ENCODE data around the gene NPPB. TPM values are rescaled to one million over a fixed set of nuclear protein-coding genes. Genes with fewer than 3 reads are reported as not detected.

NPPB gene
- total and polyA plus RNA-seq, 9 of the 15 experiments (the other 6 are each of a cell fraction or from before 2014, with no cell fraction given) = not detected

GRCh38 chr1:11880911-11881748 lies 22.4 kb upstream of the NPPB start (continued):
- TF ChIP-seq, protein P1, sequence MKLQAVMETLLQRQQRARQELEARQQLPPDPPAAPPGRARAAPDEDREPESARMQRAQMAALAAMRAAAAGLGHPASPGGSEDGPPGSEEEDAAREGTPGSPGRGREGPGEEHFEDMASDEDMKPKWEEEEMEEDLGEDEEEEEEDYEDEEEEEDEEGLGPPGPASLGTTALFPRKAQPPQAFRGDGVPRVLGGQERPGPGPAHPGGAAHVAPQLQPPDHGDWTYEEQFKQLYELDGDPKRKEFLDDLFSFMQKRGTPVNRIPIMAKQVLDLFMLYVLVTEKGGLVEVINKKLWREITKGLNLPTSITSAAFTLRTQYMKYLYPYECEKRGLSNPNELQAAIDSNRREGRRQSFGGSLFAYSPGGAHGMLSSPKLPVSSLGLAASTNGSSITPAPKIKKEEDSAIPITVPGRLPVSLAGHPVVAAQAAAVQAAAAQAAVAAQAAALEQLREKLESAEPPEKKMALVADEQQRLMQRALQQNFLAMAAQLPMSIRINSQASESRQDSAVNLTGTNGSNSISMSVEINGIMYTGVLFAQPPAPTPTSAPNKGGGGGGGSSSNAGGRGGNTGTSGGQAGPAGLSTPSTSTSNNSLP (IDR thresholded peaks at IDR 0.05; ENCODE audit: borderline replicate concordance, low read depth, low read length) = no peak
- TF ChIP-seq EZH2 (IDR thresholded peaks at IDR 0.05; ENCODE audit: borderline replicate concordance, low read depth, low read length) = no peak
- peak; percentile 46; the same call in 1 of the 2 replicates for TF ChIP-seq ZNF197 (CRISPR knock-in tag; IDR thresholded peaks at IDR 0.05; ENCODE audit: low read depth)
- peak in 1 of 2 experiments; percentile 36; a peak in 1 of 4 replicates for TF ChIP-seq TEAD1 (CRISPR knock-in tag; IDR thresholded peaks at IDR 0.05)
- no peak for TF ChIP-seq GABPB2 (CRISPR knock-in tag; conservative IDR thresholded peaks at IDR 0.05)
- TF ChIP-seq AFF4 (CRISPR knock-in tag; IDR thresholded peaks at IDR 0.05) = no peak
- TF ChIP-seq, protein P2, sequence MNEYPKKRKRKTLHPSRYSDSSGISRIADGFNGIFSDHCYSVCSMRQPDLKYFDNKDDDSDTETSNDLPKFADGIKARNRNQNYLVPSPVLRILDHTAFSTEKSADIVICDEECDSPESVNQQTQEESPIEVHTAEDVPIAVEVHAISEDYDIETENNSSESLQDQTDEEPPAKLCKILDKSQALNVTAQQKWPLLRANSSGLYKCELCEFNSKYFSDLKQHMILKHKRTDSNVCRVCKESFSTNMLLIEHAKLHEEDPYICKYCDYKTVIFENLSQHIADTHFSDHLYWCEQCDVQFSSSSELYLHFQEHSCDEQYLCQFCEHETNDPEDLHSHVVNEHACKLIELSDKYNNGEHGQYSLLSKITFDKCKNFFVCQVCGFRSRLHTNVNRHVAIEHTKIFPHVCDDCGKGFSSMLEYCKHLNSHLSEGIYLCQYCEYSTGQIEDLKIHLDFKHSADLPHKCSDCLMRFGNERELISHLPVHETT (CRISPR knock-in tag; conservative IDR thresholded peaks at IDR 0.05 in 1 of 2, IDR thresholded peaks at IDR 0.05 in 1 of 2) = peak in 1 of 2 experiments; percentile 88; a peak in 2 of 4 replicates
- TF ChIP-seq JUND (IDR thresholded peaks at IDR 0.05; ENCODE audit: borderline replicate concordance, low read depth, low read length) = 0 out of 2 replicates have a peak, but pooled peaks have one; percentile 21
- peak; percentile 67; the same call in 1 of the 3 replicates for TF ChIP-seq JUND (tag; IDR thresholded peaks at IDR 0.05; ENCODE audit: borderline replicate concordance, low read depth, low read length)
- TF ChIP-seq ZNF395 (CRISPR knock-in tag; IDR thresholded peaks at IDR 0.05) = peak; percentile 87
- no peak for TF ChIP-seq MCM7 (IDR thresholded peaks at IDR 0.05)
- TF ChIP-seq RB1 (IDR thresholded peaks at IDR 0.05; ENCODE audit: low read depth) = no peak
- no peak for TF ChIP-seq KLF16 (IDR thresholded peaks at IDR 0.05)
- no peak for TF ChIP-seq MAFG (tag; conservative IDR thresholded peaks at IDR 0.05)
- TF ChIP-seq MCM5 (IDR thresholded peaks at IDR 0.05; ENCODE audit: low read depth) = no peak
- TF ChIP-seq PHB (CRISPR knock-in tag; IDR thresholded peaks at IDR 0.05) = no peak
- no peak for TF ChIP-seq ZNF3 (CRISPR knock-in tag; IDR thresholded peaks at IDR 0.05)
- TF ChIP-seq ZNF778 (CRISPR knock-in tag; IDR thresholded peaks at IDR 0.05) = no peak
- TF ChIP-seq SMARCB1 (IDR thresholded peaks at IDR 0.05; ENCODE audit: insufficient read length, low read depth) = no peak

Measured in K562 (cell line).